IMR-90 (cell line): ENCODE data around the gene IL2. TPM values are rescaled to one million over a fixed set of nuclear protein-coding genes. Genes with fewer than 3 reads are reported as not detected.

Source experiments
- ATAC-seq: fragments of 200-7000 bp; cut with Tn5 transposase; 2 replicates; pipeline ENCODE4 v1.9.1; 2020; ENCODE audit warnings: low read depth, mild to moderate bottlenecking, moderate library complexity
- BruUV-seq: library from RNA; stranded (reverse); fragments of 400-500 nt; replicated peaks from 2 replicates; lab custom pipeline; 2021; lab: Mats Ljungman, UMichigan
- CTCF ChIA-PET: fragments of 300-600 bp; formaldehyde crosslinking; extraction: SDS; loops from one replicate; lab custom pipeline; 2021; ENCODE audit warnings: antibody characterized with exemption; lab: Yijun Ruan, JAX
- POLR2A ChIA-PET: fragments of 300-600 bp; sonication (Branson Sonifier 250); formaldehyde crosslinking; loops from one replicate; lab custom pipeline; 2022; ENCODE audit warnings: antibody characterized with exemption; ENCODE audit not compliant: unreplicated experiment; lab: Charles Lee
- DNase-seq: peaks from one replicate; pipeline ENCODE4 v3.0.0; 2013
- H2AFZ ChIP-seq: replicated peaks from 2 replicates; pipeline ENCODE3; 2013; ENCODE audit warnings: low read length, mild to moderate bottlenecking; ENCODE audit not compliant: poor library complexity
- H2AK5ac ChIP-seq: 2 replicates; pipeline ENCODE4 v1.6.1; 2013; ENCODE audit warnings: low read depth, low read length, inconsistent platforms
- H2AK9ac ChIP-seq: replicated peaks from 2 replicates; pipeline ENCODE3; 2013; ENCODE audit warnings: mild to moderate bottlenecking, low read depth, low read length, moderate library complexity; ENCODE audit not compliant: poor library complexity
- H2BK120ac ChIP-seq: 2 replicates; pipeline ENCODE4 v1.6.1; 2013; ENCODE audit warnings: low read depth, low read length, inconsistent platforms
- H2BK15ac ChIP-seq: 3 replicates; pipeline ENCODE4 v1.6.1; 2013; ENCODE audit warnings: low read depth, low read length, inconsistent platforms
- H2BK20ac ChIP-seq: 2 replicates; pipeline ENCODE4 v1.6.1; 2013; ENCODE audit warnings: low read depth, mild to moderate bottlenecking, inconsistent platforms, low read length, moderate library complexity
- H2BK5ac ChIP-seq: 2 replicates; pipeline ENCODE4 v1.6.1; 2013; ENCODE audit warnings: mild to moderate bottlenecking, low read depth, low read length, inconsistent platforms; ENCODE audit not compliant: poor library complexity, severe bottlenecking
- H3K14ac ChIP-seq: replicated peaks from 2 replicates; pipeline ENCODE4 v1.6.1; 2013; ENCODE audit warnings: low read depth, low read length, inconsistent platforms
- H3K18ac ChIP-seq: 2 replicates; pipeline ENCODE4 v1.6.1; 2013; ENCODE audit warnings: low read depth, low read length, control low read depth
- H3K23ac ChIP-seq: 2 replicates; pipeline ENCODE4 v1.6.1; 2013; ENCODE audit warnings: low read depth, low read length, inconsistent platforms
- H3K27ac ChIP-seq: 2 replicates; pipeline ENCODE4 v1.5.1; 2013; ENCODE audit warnings: mild to moderate bottlenecking, control low read depth, low read length; ENCODE audit not compliant: insufficient read depth
- H3K27me3 ChIP-seq: 2 replicates; pipeline ENCODE4 v1.6.1; 2013; ENCODE audit warnings: low read length; ENCODE audit not compliant: control insufficient read depth, insufficient read depth
- H3K36me3 ChIP-seq: 2 replicates; pipeline ENCODE4 v1.6.1; 2013; ENCODE audit warnings: low read length, mixed read lengths; ENCODE audit not compliant: control insufficient read depth, insufficient read depth
- H3K4ac ChIP-seq: 2 replicates; pipeline ENCODE4 v1.6.1; 2013; ENCODE audit warnings: low read depth, low read length, inconsistent platforms
- H3K4me1 ChIP-seq: 2 replicates; pipeline ENCODE4 v1.6.1; 2013; ENCODE audit warnings: low read length, mixed read lengths; ENCODE audit not compliant: control insufficient read depth, insufficient read depth
- H3K4me2 ChIP-seq: 2 replicates; pipeline ENCODE4 v1.6.1; 2013; ENCODE audit warnings: low read depth, mild to moderate bottlenecking, control low read depth, low read length, moderate library complexity
- H3K4me3 ChIP-seq: 2 replicates; pipeline ENCODE4 v1.5.1; 2013; ENCODE audit warnings: low read depth, mild to moderate bottlenecking, control low read depth, low read length, moderate library complexity; ENCODE audit not compliant: insufficient read depth
- H3K56ac ChIP-seq: 2 replicates; pipeline ENCODE4 v1.6.1; 2013; ENCODE audit warnings: low read length, inconsistent platforms; ENCODE audit not compliant: insufficient read depth; ENCODE audit errors: extremely low read depth
- H3K79me1 ChIP-seq, 2 experiments: 2 replicates each; pipeline ENCODE4 v1.6.1; 2013; ENCODE audit warnings: low read length in 2 of 2, inconsistent platforms in 1 of 2, low read depth in 1 of 2
- H3K9ac ChIP-seq: 2 replicates; pipeline ENCODE4 v1.6.1; 2013; ENCODE audit warnings: low read depth, low read length, control low read depth
- H3K9me1 ChIP-seq: 2 replicates; pipeline ENCODE4 v1.6.1; 2013; ENCODE audit warnings: low read length, inconsistent platforms; ENCODE audit not compliant: insufficient read depth
- H3K9me3 ChIP-seq: 2 replicates; pipeline ENCODE4 v1.6.1; 2013; ENCODE audit warnings: low read length; ENCODE audit not compliant: control insufficient read depth, insufficient read depth
- H4K20me1 ChIP-seq: 2 replicates; pipeline ENCODE4 v1.6.1; 2013; ENCODE audit warnings: low read length, inconsistent platforms; ENCODE audit not compliant: insufficient read depth
- H4K5ac ChIP-seq: 2 replicates; pipeline ENCODE4 v1.6.1; 2013; ENCODE audit warnings: mild to moderate bottlenecking, low read depth, low read length, control low read depth
- H4K8ac ChIP-seq, 2 experiments: 2 replicates each; pipeline ENCODE4 v1.6.1; 2013; ENCODE audit warnings: low read depth in 2 of 2, low read length in 2 of 2, control low read depth in 1 of 2, inconsistent platforms in 1 of 2
- H4K91ac ChIP-seq: 2 replicates; pipeline ENCODE4 v1.6.1; 2013; ENCODE audit warnings: low read depth, low read length, inconsistent platforms; ENCODE audit not compliant: insufficient read depth
- CHD1 ChIP-seq: IDR thresholded peaks from 2 replicates; pipeline ENCODE4 v1.6.1; 2012; ENCODE audit warnings: low read depth, low read length, improper control_type of control experiment
- dilution Hi-C: fragments of 300-500 bp; cut with HindIII; formaldehyde crosslinking; loops from one replicate; pipeline ENCODE4 v1.14.3; 2018; ENCODE audit warnings: low sequenced_read_pairs; ENCODE audit not compliant: unreplicated experiment
- in situ Hi-C: fragments of 300-500 bp; cut with MboI; formaldehyde crosslinking; loops from 3 replicates; pipeline ENCODE4 v1.14.3; 2019; ENCODE audit warnings: low sequenced_read_pairs, inconsistent platforms, mixed read lengths
- intact Hi-C: fragments of 100-400 bp; cut with micrococcal nuclease; formaldehyde crosslinking; loops from 2 replicates; pipeline ENCODE4 v1.10.0; 2022
- polyA plus RNA-seq, 3 experiments: library from polyadenylated mRNA; depleted of rRNA; stranded (reverse); fragments of >200 nt; gene quantifications; 2 replicates each; pipeline ENCODE4 v1.2.3, GENCODE V29; 2012; ENCODE audit warnings: low replicate concordance in 1 of 3
- total RNA-seq: library from RNA; depleted of rRNA; stranded (reverse); fragments of >200 nt; gene quantifications from 2 replicates; pipeline ENCODE4 v1.2.3, GENCODE V29; 2012
- TF ChIP-seq, protein P1 (sequence below): conservative IDR thresholded peaks from 2 replicates; pipeline ENCODE4 v1.5.1; 2012; ENCODE audit warnings: mild to moderate bottlenecking, low read depth, low read length, improper control_type of control experiment

IL2 gene
- total and polyA plus RNA-seq, 2 of the 4 experiments (the other 2 are of a cell fraction), result not detected

DNA sequence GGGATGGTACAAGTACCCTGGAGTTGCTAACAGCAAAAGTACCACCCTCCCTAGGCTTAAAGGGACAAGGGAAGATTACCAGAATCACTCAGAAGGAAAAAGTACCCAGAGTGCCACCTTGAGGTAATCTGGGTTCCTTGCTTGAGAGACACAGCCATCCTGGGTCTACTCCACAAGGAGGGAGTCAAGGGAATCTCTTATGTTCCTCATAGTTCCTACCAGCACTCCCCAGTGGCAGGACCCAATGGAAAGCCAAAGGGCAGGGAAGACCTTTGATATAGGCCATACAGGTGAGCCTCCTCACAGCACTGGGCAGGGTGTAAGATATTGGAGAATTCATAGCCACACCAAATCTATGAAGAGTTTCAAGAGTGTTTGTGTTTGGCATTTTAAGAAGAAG lies 5.7 kb downstream of the IL2 start:
- Histone ChIP-seq H3K9me1 (no peaks in the 10 kb centered on the region), H2BK20ac (no peak overlapping the region), H4K20me1 (no peaks in the 10 kb centered on the region), H3K27ac (no peak overlapping the region), H3K18ac (no peak overlapping the region), H3K14ac (no peak overlapping the region), H3K9ac (no peak overlapping the region), H3K4me2 (no peak overlapping the region), H2AK5ac (no peak overlapping the region), H2BK15ac (no peak overlapping the region), H3K4ac (no peak overlapping the region), H2BK120ac (no peak overlapping the region), H4K8ac (no peak overlapping the region), H3K23ac (no peak overlapping the region), H2BK5ac (no peak overlapping the region), H3K4me1 (no peaks in the 10 kb centered on the region), H3K4me3 (no peak overlapping the region), H2AK9ac (no peak overlapping the region), H3K9me3 (no peaks in the 10 kb centered on the region), H3K56ac (no peak overlapping the region), H2AFZ (no peak overlapping the region), H3K79me1 (no peaks in the 10 kb centered on the region), H4K5ac (no peak overlapping the region), H3K36me3 (no peaks in the 10 kb centered on the region), H4K91ac (no peak overlapping the region), H3K27me3 (peaks cover 2% of the 10 kb centered on the region; the same call in 1 of the 2 replicates)
- ATAC-seq (peak; percentile 54; the same call in 1 of the 2 replicates), DNase-seq (peak; percentile 10)
- no TSS peak for BruUV-seq
- dilution Hi-C loops (no loop called here), in situ Hi-C loops (no loop called here), intact Hi-C loops (loop anchor here (10.0 kb wide), 1 partner anchor 546 kb away; no protein-coding TSS in a partner anchor)
- TF ChIP-seq CHD1, result no peak
- TF ChIP-seq, protein P1, sequence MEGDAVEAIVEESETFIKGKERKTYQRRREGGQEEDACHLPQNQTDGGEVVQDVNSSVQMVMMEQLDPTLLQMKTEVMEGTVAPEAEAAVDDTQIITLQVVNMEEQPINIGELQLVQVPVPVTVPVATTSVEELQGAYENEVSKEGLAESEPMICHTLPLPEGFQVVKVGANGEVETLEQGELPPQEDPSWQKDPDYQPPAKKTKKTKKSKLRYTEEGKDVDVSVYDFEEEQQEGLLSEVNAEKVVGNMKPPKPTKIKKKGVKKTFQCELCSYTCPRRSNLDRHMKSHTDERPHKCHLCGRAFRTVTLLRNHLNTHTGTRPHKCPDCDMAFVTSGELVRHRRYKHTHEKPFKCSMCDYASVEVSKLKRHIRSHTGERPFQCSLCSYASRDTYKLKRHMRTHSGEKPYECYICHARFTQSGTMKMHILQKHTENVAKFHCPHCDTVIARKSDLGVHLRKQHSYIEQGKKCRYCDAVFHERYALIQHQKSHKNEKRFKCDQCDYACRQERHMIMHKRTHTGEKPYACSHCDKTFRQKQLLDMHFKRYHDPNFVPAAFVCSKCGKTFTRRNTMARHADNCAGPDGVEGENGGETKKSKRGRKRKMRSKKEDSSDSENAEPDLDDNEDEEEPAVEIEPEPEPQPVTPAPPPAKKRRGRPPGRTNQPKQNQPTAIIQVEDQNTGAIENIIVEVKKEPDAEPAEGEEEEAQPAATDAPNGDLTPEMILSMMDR, result peak; percentile 22; the same call in 1 of the 2 replicates
- ChIA-PET POLR2A (no interaction called here), CTCF (no interaction called here)
